ENCODE measurements around the gene NCOR1.

DNA sequence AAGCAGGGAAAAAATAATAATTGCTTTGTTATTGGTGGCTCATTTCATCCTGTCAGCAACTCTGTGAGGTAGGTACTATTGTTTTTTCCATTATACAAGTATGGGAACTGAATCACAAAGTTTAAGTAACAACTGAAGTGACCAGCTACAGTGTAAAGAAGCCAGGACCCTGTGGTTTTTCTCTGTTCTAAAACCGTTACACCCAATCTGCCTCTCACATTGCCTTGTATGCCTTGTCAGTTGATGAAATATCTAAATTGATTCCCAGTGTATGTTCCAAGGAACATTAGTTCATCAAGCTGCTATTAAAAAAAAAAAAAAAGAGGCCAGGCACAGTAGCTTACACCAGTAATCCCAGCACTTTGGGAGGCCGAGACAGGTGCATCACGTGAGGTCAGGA lies 7.1 kb upstream of the NCOR1 start:
- TF ChIP-seq, protein P1, sequence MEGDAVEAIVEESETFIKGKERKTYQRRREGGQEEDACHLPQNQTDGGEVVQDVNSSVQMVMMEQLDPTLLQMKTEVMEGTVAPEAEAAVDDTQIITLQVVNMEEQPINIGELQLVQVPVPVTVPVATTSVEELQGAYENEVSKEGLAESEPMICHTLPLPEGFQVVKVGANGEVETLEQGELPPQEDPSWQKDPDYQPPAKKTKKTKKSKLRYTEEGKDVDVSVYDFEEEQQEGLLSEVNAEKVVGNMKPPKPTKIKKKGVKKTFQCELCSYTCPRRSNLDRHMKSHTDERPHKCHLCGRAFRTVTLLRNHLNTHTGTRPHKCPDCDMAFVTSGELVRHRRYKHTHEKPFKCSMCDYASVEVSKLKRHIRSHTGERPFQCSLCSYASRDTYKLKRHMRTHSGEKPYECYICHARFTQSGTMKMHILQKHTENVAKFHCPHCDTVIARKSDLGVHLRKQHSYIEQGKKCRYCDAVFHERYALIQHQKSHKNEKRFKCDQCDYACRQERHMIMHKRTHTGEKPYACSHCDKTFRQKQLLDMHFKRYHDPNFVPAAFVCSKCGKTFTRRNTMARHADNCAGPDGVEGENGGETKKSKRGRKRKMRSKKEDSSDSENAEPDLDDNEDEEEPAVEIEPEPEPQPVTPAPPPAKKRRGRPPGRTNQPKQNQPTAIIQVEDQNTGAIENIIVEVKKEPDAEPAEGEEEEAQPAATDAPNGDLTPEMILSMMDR (IDR thresholded peaks at IDR 0.05): no peak
- no peak for TF ChIP-seq POLR2A (IDR thresholded peaks at IDR 0.05)
